ENCODE data around the gene RGS12. TPM values are rescaled to one million over a fixed set of nuclear protein-coding genes. Genes with fewer than 3 reads are reported as not detected.

Gene RGS12
- total RNA-seq, 1 donor from 2014 or later, result 64.8 TPM

DNA sequence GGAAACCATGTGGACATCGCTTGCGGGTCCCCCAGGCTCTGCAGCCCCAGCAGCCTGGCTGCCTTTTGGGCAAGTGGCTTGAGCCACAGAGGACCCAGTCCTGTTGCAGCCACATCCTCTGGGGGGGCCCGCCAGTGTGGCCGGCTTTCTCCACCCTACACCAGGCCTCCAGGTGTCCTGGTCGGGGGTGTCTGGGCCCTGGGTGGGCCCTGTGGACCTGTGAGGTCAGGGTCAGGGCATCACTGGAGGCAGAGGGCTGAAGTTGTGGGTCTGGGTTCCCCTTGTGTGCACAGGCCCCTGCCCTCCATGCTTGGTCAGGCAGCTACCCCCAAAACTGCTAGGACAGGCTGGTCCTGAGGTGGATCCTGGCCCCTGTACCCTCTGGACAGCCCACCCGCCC lies 47.1 kb upstream of the RGS12 start:
- Histone ChIP-seq H3K4me3 (no peak overlapping the region), H3K4me1 (peaks cover 12% of the 10 kb centered on the region), H3K27ac (no peak overlapping the region), H3K36me3 (no peaks in the 10 kb centered on the region), H3K9me3 (no peaks in the 10 kb centered on the region), H3K27me3 (no peaks in the 10 kb centered on the region)
- TF ChIP-seq POLR2A (IDR thresholded peaks at IDR 0.05), result no peak
- TF ChIP-seq POLR2AphosphoS5 (IDR thresholded peaks at IDR 0.05; ENCODE audit: insufficient read depth in 1 of 2, low read depth in 1 of 2), result no peak
- TF ChIP-seq, protein P1, sequence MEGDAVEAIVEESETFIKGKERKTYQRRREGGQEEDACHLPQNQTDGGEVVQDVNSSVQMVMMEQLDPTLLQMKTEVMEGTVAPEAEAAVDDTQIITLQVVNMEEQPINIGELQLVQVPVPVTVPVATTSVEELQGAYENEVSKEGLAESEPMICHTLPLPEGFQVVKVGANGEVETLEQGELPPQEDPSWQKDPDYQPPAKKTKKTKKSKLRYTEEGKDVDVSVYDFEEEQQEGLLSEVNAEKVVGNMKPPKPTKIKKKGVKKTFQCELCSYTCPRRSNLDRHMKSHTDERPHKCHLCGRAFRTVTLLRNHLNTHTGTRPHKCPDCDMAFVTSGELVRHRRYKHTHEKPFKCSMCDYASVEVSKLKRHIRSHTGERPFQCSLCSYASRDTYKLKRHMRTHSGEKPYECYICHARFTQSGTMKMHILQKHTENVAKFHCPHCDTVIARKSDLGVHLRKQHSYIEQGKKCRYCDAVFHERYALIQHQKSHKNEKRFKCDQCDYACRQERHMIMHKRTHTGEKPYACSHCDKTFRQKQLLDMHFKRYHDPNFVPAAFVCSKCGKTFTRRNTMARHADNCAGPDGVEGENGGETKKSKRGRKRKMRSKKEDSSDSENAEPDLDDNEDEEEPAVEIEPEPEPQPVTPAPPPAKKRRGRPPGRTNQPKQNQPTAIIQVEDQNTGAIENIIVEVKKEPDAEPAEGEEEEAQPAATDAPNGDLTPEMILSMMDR (IDR thresholded peaks at IDR 0.05), result no peak
- intact Hi-C loops (cut with DNase I), result no loop called here
- DNase-seq (ENCODE audit: extremely low spot score in 2 of 2), result no peak

DNA sequence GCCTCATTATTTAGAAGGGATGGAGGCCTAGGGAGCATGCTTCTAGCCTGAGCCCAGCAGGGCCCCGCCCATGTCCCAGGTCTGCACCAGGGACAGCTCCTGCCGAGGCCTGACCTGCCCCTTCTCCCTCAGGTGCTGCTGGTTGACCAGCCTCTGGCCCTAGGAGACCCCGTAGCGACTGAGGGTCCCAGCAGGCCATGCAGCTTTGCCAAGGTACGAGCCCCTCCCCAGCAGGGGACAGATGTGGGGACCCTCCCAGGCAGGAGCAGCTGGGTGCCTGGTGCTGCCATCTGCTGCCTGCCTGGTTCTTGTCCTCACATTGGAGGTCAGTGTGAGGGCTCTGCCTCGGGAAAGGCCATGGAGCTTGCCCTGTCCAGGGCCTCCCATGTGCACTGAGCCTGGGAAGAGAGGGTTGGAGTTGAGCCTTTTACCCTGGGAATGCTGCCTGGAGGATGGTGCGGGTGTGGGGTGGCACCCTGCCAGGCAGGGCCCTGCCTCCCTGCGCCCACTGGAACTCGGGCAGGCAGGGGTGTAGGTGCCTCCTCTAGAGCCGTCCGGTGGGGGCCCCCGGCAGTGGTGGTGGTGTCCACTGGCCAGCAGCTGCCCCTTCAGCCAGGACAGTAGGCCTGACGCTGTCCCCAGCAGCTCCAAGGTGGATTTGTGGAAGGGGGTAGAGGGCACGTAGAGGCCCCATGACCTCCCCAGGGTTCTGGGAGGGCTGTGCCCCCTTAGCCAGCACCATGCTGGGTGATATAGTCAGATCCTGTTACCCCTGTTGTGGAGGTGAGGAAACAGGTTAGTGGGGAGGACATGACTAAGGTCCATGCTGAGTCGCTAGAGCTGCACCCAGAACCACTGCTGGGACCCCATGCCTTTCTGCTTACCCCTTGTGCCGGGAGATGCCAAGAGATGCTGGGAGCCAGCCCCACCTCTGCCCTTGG lies 46.1 kb upstream of the RGS12 start:
- Histone ChIP-seq H3K4me1 (peaks cover 4% of the 10 kb centered on the region), H3K9me3 (no peaks in the 10 kb centered on the region), H3K27ac (no peak overlapping the region), H3K27me3 (no peaks in the 10 kb centered on the region), H3K4me3 (no peak overlapping the region), H3K36me3 (no peaks in the 10 kb centered on the region)
- intact Hi-C loops (cut with DNase I), result no loop called here
- no peak for DNase-seq (ENCODE audit: extremely low spot score in 2 of 2)
- TF ChIP-seq, protein P1 (IDR thresholded peaks at IDR 0.05), result no peak
- TF ChIP-seq POLR2A (IDR thresholded peaks at IDR 0.05) (no peak), POLR2AphosphoS5 (IDR thresholded peaks at IDR 0.05; ENCODE audit: insufficient read depth in 1 of 2, low read depth in 1 of 2) (no peak)

DNA sequence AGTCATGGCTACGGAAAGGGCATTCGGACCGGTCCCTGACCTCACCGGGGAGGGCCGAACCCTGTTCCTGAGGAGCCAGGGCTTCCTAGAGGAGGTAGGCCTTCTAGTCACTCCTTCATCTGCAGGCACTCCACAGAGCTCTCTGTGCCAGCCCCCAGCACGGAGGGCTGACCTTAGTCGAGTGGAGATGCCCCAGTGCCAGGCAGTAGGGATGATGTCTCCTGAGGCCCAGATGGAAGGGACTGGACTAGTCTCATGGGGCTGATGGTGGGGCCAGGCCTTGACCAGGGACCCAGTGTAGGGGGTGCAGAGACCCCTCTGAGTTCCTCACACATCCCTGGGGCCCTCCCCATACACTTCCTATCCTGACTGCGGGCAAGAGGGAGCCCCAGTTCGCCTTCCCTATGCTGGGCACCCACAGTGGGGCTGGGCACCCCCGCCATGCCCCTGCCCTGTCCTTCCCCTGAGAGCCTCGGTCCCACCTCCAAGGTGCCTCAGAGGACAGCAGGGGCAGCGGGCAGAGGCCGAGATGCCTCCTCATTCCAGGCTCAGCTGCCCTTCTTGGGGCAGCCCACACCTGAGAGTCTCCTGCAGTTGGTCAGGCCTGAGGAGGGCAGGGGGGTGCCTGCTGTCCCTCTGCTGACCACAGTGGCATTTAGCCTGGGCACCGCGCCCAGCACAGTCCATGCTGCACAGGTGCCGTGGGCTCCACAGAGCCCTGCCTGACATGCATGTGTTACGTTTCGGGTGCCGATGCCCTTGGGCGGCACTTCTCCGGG lies 45.2 kb upstream of the RGS12 start:
- no peaks in the 10 kb centered on the region for H3K4me1 ChIP-seq
- intact Hi-C loops (cut with DNase I), result no loop called here
- H3K4me3 ChIP-seq, result no peak overlapping the region
- no peaks in the 10 kb centered on the region for H3K27me3 ChIP-seq
- no peak for DNase-seq (ENCODE audit: extremely low spot score in 2 of 2)
- H3K9me3 ChIP-seq, result no peaks in the 10 kb centered on the region
- no peaks in the 10 kb centered on the region for H3K36me3 ChIP-seq
- no peak overlapping the region for H3K27ac ChIP-seq
- TF ChIP-seq POLR2A (IDR thresholded peaks at IDR 0.05) (no peak), POLR2AphosphoS5 (IDR thresholded peaks at IDR 0.05; ENCODE audit: insufficient read depth in 1 of 2, low read depth in 1 of 2) (no peak)
- TF ChIP-seq, protein P1 (IDR thresholded peaks at IDR 0.05), result no peak

DNA sequence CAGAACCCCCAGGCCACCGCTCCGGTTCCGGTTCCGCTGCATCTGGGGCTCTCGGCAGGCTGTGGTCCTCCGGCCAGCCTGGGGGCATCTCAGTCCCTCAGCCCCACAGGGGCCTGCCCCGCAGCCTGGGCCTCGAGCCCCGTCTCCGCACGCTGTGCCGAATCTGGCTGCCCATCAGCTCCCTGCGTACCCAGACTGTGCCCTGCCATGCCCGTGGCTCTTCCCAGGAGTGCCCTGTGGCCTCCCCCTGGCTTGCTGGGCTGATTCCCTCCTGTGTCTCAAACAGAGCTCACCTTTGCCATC lies 44.7 kb upstream of the RGS12 start:
- no peaks in the 10 kb centered on the region for H3K27me3 ChIP-seq
- no peak overlapping the region for H3K27ac ChIP-seq
- no peaks in the 10 kb centered on the region for H3K36me3 ChIP-seq
- H3K9me3 ChIP-seq, result no peaks in the 10 kb centered on the region
- TF ChIP-seq, protein P1 (IDR thresholded peaks at IDR 0.05), result no peak
- TF ChIP-seq POLR2A (IDR thresholded peaks at IDR 0.05), result no peak
- TF ChIP-seq POLR2AphosphoS5 (IDR thresholded peaks at IDR 0.05; ENCODE audit: insufficient read depth in 1 of 2, low read depth in 1 of 2), result no peak
- no peak overlapping the region for H3K4me3 ChIP-seq
- intact Hi-C loops (cut with DNase I), result no loop called here
- H3K4me1 ChIP-seq, result no peaks in the 10 kb centered on the region
- no peak for DNase-seq (ENCODE audit: extremely low spot score in 2 of 2)

All from vagina (tissue), 2 donors.